Neural cell (in vitro differentiated cells): Measurements from ENCODE around the gene PARP8.

Experiments used
- POLR2AphosphoS5 ChIP-seq: IDR thresholded peaks from 2 replicates; pipeline ENCODE4 v1.6.1; 2012
- TF ChIP-seq, protein P1 (sequence below): fragments of 450-650 bp; IDR thresholded peaks from 2 replicates; pipeline ENCODE4 v1.5.1; 2014; ENCODE audit warnings: antibody characterized with exemption, mild to moderate bottlenecking, moderate library complexity; ENCODE audit not compliant: poor library complexity, severe bottlenecking

DNA sequence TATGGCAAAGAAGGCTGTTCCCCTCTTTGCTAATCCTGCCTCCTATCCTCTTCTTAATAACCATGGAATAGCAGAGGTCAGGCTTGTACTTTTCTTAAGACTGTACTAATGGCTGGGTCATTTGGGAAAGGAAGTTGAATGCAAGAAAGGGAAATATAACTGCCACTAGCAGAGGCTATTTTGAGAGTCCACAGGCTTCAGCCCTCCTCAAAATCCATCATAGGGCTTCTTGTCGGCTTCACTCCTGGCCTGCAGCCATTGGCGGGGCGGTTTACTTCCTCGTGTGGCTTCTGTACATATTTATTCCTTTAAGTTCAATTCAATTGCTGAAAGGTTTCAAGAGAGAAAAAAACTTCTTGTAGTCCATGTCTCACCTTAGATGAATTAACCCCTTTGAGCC, 2.8 kb upstream of the PARP8 start:
- TF ChIP-seq, protein P1, sequence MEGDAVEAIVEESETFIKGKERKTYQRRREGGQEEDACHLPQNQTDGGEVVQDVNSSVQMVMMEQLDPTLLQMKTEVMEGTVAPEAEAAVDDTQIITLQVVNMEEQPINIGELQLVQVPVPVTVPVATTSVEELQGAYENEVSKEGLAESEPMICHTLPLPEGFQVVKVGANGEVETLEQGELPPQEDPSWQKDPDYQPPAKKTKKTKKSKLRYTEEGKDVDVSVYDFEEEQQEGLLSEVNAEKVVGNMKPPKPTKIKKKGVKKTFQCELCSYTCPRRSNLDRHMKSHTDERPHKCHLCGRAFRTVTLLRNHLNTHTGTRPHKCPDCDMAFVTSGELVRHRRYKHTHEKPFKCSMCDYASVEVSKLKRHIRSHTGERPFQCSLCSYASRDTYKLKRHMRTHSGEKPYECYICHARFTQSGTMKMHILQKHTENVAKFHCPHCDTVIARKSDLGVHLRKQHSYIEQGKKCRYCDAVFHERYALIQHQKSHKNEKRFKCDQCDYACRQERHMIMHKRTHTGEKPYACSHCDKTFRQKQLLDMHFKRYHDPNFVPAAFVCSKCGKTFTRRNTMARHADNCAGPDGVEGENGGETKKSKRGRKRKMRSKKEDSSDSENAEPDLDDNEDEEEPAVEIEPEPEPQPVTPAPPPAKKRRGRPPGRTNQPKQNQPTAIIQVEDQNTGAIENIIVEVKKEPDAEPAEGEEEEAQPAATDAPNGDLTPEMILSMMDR = no peak
- TF ChIP-seq POLR2AphosphoS5 = no peak
